Left ventricle myocardium inferior (tissue), 1 donor: Measurements from ENCODE around the gene KAT7. TPM values are rescaled to one million over a fixed set of nuclear protein-coding genes. Genes with fewer than 3 reads are reported as not detected.

Source experiments
- DNase-seq: peaks from one replicate; pipeline ENCODE4 v3.0.0-alpha.2; 2020
- H3K27ac ChIP-seq: fragments of 200-600 bp; replicated peaks from 2 replicates; pipeline ENCODE4 v1.8.0; 2021
- H3K27me3 ChIP-seq: fragments of 200-600 bp; 2 replicates; pipeline ENCODE4 v1.8.0; 2021; ENCODE audit warnings: low read depth
- H3K36me3 ChIP-seq: fragments of 200-600 bp; 2 replicates; pipeline ENCODE4 v1.8.0; 2021
- H3K4me1 ChIP-seq: fragments of 200-600 bp; 2 replicates; pipeline ENCODE4 v1.8.0; 2021
- H3K4me3 ChIP-seq: fragments of 200-600 bp; 2 replicates; pipeline ENCODE4 v1.8.0; 2021; ENCODE audit warnings: mild to moderate bottlenecking, moderate library complexity
- H3K9me3 ChIP-seq: fragments of 200-600 bp; replicated peaks from 2 replicates; pipeline ENCODE4 v1.8.0; 2021
- intact Hi-C: fragments of 100-400 bp; cut with micrococcal nuclease; formaldehyde crosslinking; loops from one replicate; pipeline ENCODE4 v1.11.0; 2022
- total RNA-seq: library from RNA; stranded (reverse); fragmentation: NEBNext Ultra II Directional; extraction: Animal tissue kit (Norgen Biotek cat#: 25700); gene quantifications from one replicate; pipeline ENCODE4 v1.2.1, GENCODE V29; 2021
- TF ChIP-seq, protein P1 (sequence below): fragments of 200-600 bp; IDR thresholded peaks from 2 replicates; pipeline ENCODE4 v1.8.0; 2021; ENCODE audit warnings: antibody characterized with exemption, mild to moderate bottlenecking, borderline replicate concordance
- donor health status: DM: no; HTN: yes; CAD: no; lungs with severe emphysema.

Gene KAT7
- total RNA-seq, 1 donor from 2014 or later: 52.6 TPM

DNA sequence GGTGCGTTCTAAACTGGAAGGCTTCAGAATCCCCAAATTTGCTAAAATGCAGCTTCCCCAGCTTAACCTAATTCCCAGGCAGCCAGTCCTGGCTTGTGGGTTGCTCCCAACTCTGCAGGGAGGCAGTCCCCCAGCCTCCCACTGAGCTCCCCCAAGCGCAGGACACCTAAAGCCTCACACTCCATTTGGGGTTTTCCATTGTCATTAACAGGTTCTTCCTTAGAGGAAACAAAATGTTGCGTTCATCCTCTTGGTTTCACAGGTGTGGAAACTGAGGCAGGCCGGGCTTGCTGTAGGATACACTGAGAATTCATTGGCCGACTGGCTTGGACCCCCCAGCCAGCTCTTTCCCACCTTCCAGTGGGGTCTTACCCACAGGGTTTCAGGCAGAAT is 61.7 kb downstream of the KAT7 start:
- Histone ChIP-seq H3K4me3 (no peak overlapping the region), H3K36me3 (no peaks in the 10 kb centered on the region), H3K9me3 (no peaks in the 10 kb centered on the region), H3K27ac (no peak overlapping the region), H3K27me3 (no peaks in the 10 kb centered on the region), H3K4me1 (peaks cover 43% of the 10 kb centered on the region)
- DNase-seq: no peak
- TF ChIP-seq, protein P1, sequence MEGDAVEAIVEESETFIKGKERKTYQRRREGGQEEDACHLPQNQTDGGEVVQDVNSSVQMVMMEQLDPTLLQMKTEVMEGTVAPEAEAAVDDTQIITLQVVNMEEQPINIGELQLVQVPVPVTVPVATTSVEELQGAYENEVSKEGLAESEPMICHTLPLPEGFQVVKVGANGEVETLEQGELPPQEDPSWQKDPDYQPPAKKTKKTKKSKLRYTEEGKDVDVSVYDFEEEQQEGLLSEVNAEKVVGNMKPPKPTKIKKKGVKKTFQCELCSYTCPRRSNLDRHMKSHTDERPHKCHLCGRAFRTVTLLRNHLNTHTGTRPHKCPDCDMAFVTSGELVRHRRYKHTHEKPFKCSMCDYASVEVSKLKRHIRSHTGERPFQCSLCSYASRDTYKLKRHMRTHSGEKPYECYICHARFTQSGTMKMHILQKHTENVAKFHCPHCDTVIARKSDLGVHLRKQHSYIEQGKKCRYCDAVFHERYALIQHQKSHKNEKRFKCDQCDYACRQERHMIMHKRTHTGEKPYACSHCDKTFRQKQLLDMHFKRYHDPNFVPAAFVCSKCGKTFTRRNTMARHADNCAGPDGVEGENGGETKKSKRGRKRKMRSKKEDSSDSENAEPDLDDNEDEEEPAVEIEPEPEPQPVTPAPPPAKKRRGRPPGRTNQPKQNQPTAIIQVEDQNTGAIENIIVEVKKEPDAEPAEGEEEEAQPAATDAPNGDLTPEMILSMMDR: no peak
- intact Hi-C loops: loop anchor here (10.0 kb wide), 1 partner anchor 145 kb away; the partner anchor contains the start of gene SLC35B1

DNA sequence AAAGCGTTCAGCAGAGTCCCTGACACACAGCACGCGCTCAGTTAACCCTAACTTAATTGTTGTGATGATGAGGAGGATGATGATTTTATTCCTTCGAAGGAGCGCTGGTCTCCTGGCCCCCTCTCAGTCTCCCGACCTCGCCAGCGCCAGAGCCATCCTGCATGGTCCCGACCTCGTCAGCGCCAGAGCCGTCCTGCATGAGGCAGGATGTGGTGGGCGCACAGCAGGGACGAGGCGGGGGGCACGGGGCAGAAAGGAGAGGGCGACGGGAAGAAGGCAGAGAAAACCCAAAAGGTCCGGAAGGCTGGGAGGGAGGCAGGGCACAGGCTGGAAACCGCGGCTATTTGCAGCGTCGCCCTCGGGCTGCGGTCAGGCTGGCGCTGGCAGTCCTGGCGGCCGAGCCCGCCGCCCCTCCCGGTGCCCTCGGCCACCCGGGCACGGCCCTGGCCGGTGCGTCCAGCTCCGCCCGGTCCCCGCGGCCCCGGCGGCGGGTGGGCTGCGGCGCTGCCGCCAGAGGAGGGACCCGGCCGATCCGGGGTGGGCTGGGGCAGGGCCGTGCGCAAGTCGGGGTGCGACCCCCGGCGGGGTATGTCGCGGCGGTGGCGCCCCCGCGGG is 62.4 kb downstream of the KAT7 start:
- Histone ChIP-seq H3K27ac (peak overlapping the region; percentile 57), H3K36me3 (no peaks in the 10 kb centered on the region), H3K4me3 (peak overlapping the region; percentile 71), H3K4me1 (peaks cover 36% of the 10 kb centered on the region), H3K27me3 (no peaks in the 10 kb centered on the region), H3K9me3 (no peaks in the 10 kb centered on the region)
- intact Hi-C loops: loop anchor here (10.0 kb wide), 1 partner anchor 146 kb away; the partner anchor contains the start of gene SLC35B1
- DNase-seq: no peak
- TF ChIP-seq, protein P1: no peak

DNA sequence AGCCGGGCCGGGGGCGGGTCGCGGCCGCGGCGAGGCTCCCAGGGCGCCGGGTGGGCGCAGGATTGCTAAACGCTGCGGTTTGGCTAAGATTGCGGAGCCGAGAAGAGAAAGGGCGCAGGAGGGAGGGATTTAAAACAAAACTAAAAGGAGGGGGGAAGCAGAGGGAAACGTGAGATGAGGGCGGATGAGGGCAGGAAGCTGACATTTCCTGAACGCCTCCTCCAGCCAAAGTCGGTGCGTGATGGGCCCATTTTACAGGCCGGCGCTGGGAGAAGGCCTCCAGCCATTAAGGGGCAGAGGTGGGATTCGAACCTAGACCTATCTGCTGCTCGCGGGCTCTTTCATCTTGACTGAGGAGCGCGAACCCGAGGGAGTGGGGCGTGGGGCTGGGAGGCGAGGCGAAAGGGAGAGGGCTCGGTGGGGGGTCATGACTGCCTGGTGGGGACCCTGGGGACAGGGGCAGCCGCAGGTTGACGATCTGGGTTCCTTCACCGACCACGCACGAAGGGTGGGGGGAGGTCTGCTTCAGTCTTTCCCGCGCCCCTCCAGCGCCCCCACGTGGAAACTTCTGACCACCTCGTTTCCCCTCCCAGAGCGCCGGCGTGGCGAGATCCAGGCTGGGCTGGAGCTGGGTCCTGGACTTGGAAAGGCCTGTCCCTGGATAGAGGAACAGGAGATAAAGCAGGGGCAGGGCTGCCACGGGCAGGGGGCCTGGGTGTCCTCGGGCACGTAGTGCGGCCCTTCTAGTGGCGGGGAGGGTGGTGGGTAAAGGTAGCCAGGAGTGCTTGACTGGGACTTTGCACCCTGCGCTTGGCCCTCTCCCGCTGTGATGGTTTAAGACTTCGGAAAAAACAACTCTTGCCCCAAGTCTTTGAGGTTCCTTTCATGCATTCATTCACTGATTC is 63.2 kb downstream of the KAT7 start:
- peaks cover 29% of the 10 kb centered on the region for H3K4me1 ChIP-seq
- peak overlapping the region; percentile 57 for H3K27ac ChIP-seq
- TF ChIP-seq, protein P1: peak; percentile 85
- intact Hi-C loops: loop anchor here (10.0 kb wide), 1 partner anchor 147 kb away; the partner anchor contains the start of gene SLC35B1
- H3K4me3 ChIP-seq: peak overlapping the region; percentile 71
- H3K27me3 ChIP-seq: peaks cover 3% of the 10 kb centered on the region
- peak; percentile 81 for DNase-seq
- no peaks in the 10 kb centered on the region for H3K36me3 ChIP-seq
- H3K9me3 ChIP-seq: no peaks in the 10 kb centered on the region

DNA sequence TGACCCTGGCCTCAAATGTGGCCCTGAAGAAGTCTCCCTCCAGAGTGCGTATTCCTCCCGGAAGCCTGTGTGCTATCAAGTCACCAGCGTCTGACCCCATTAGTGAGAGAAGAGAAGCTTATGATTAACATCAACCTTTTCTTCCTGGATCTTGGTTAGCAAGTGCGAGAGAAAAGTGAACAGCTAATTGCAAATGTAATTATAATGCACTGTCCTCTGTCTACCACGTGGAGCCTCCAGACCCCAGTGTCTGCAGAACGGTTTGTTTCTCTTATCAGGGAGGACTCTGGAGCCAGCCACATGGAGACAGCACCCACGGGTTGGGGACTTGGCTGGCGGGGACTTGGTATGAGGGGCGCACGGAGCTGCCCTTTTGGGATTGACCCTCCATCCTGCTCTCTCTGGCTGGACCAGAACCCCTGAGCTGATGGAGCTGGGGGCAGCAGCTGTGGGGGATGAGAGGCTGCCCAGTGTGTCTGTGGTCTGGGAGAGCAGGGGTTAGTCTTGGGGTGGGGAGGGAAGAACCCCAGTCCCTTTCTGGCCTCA is 65.1 kb downstream of the KAT7 start:
- no peak overlapping the region for H3K4me3 ChIP-seq
- peaks cover 22% of the 10 kb centered on the region for H3K4me1 ChIP-seq
- no peaks in the 10 kb centered on the region for H3K36me3 ChIP-seq
- no peaks in the 10 kb centered on the region for H3K9me3 ChIP-seq
- DNase-seq: no peak
- intact Hi-C loops: loop anchor here (10.0 kb wide), 1 partner anchor 149 kb away; the partner anchor contains the start of gene SLC35B1
- TF ChIP-seq, protein P1: no peak
- no peak overlapping the region for H3K27ac ChIP-seq
- peaks cover 3% of the 10 kb centered on the region for H3K27me3 ChIP-seq

DNA sequence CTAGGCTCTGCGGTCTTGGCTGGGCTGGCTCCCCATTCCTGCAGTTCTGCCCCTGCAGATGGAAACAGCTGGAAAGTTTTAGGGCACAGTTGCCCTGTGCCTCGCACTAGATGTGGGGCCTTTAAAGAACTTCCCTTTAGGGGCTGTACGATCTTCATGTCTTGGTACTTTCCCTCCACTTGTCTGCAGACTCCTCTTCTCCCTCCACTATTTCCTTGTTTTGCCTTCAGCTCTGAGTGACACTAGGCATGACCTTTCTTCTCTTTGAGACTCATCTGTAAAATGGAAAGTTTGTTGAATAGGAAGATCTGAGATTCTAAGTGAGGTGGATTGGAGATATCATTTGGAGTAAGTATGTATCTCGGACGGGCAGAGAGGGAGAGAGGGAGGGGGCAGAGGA is 65.6 kb downstream of the KAT7 start:
- TF ChIP-seq, protein P1: no peak

More for the DNA sequence above, 65.6 kb downstream of the KAT7 start:
- DNase-seq: no peak
- H3K4me1 ChIP-seq: peaks cover 22% of the 10 kb centered on the region
- H3K4me3 ChIP-seq: no peak overlapping the region
- peaks cover 3% of the 10 kb centered on the region for H3K27me3 ChIP-seq
- H3K27ac ChIP-seq: no peak overlapping the region
- no peaks in the 10 kb centered on the region for H3K9me3 ChIP-seq
- no peaks in the 10 kb centered on the region for H3K36me3 ChIP-seq
- intact Hi-C loops: loop anchor here (10.0 kb wide), 1 partner anchor 149 kb away; the partner anchor contains the start of gene SLC35B1
